Measurements from ENCODE around the gene MED9. TPM values are rescaled to one million over a fixed set of nuclear protein-coding genes. Genes with fewer than 3 reads are reported as not detected.

The MED9 gene
- total and polyA plus RNA-seq, 9 of the 15 experiments (the other 6 are each of a cell fraction or from before 2014, with no cell fraction given): 2.2 to 15.8 (median 12.7) TPM

- TF ChIP-seq CREB3L1 (IDR thresholded peaks at IDR 0.05; ENCODE audit: borderline replicate concordance, low read depth) (no peak), THRA (IDR thresholded peaks at IDR 0.05) (no peak), RBFOX2 (IDR thresholded peaks at IDR 0.05; ENCODE audit: low read depth, low read length) (no peak), ZNF639 (CRISPR knock-in tag; conservative IDR thresholded peaks at IDR 0.05 in 1 of 2, IDR thresholded peaks at IDR 0.05 in 1 of 2) (no peak), ZNF695 (CRISPR knock-in tag; IDR thresholded peaks at IDR 0.05) (no peak), ELF1 (tag; IDR thresholded peaks at IDR 0.05) (no peak), KLF16 (IDR thresholded peaks at IDR 0.05) (no peak), CREB3 (tag; conservative IDR thresholded peaks at IDR 0.05; ENCODE audit: low read depth) (no peak), CC2D1A (IDR thresholded peaks at IDR 0.05) (no peak), ZNF347 (CRISPR knock-in tag; IDR thresholded peaks at IDR 0.05; ENCODE audit: low read depth) (no peak), FOXM1 (IDR thresholded peaks at IDR 0.05; ENCODE audit: low read depth) (no peak), FOXM1 (CRISPR knock-in tag; IDR thresholded peaks at IDR 0.05; ENCODE audit: low read depth) (no peak), POLR2H (tag; IDR thresholded peaks at IDR 0.05; ENCODE audit: low read depth) (no peak), ELF2 (CRISPR knock-in tag; IDR thresholded peaks at IDR 0.05) (no peak)
Observed at GRCh38 chr17:17487998-17488397, 11.2 kb downstream of the MED9 start (continued).

Data from K562 (cell line).